K562 (cell line): ENCODE measurements around the gene CRYZL1. TPM values are rescaled to one million over a fixed set of nuclear protein-coding genes. Genes with fewer than 3 reads are reported as not detected.
A peak's percentile ranks its signal among the peaks of the same experiment; 100 is the strongest.

Experiments used
- CHD1 ChIP-seq: fragments of 200-600 bp; sonication (generic); IDR thresholded peaks from one replicate; pipeline ENCODE4 v1.6.1; 2012; ENCODE audit warnings: mild to moderate bottlenecking, moderate library complexity, low read length, inconsistent platforms
- ELF4 ChIP-seq: fragments of 450-650 bp; formaldehyde crosslinking; IDR thresholded peaks from 2 replicates; pipeline ENCODE4 v1.4.0; 2022; ENCODE audit warnings: missing genetic modification characterization
- NEUROD1 ChIP-seq: fragments of 150-350 bp; IDR thresholded peaks from 2 replicates; pipeline ENCODE4 v1.6.1; 2014; ENCODE audit warnings: borderline replicate concordance, low read length, low read depth; ENCODE audit not compliant: partially characterized antibody
- NONO ChIP-seq, 2 experiments: fragments of 200-400 bp in 1 of 2; fragments of 450-650 bp in 1 of 2; formaldehyde crosslinking in 1 of 2; IDR thresholded peaks; 2 replicates each; pipeline ENCODE4 v1.6.1; 2017; ENCODE audit warnings: low read depth in 2 of 2, mild to moderate bottlenecking in 2 of 2, moderate library complexity in 2 of 2, low read length in 1 of 2
- POLR2G ChIP-seq: fragments of 200-400 bp; formaldehyde crosslinking; IDR thresholded peaks from 2 replicates; pipeline ENCODE4 v1.6.1; 2017; ENCODE audit warnings: low read depth, mild to moderate bottlenecking, antibody characterized with exemption, low read length, moderate library complexity
- PTTG1 ChIP-seq: fragments of 450-650 bp; IDR thresholded peaks from 2 replicates; pipeline ENCODE4 v1.6.1; 2016; ENCODE audit warnings: low read depth, mild to moderate bottlenecking, missing genetic modification characterization, missing compliant biosample characterization
- RCOR1 ChIP-seq, 2 experiments: IDR thresholded peaks; 2 replicates each; pipeline ENCODE4 v1.6.1; 2012; ENCODE audit warnings: low read depth in 2 of 2, low read length in 2 of 2, borderline replicate concordance in 1 of 2, improper control_type of control experiment in 1 of 2
- SMARCE1 ChIP-seq: fragments of 450-650 bp; IDR thresholded peaks from 2 replicates; pipeline ENCODE4 v1.7.1; 2016; ENCODE audit warnings: mild to moderate bottlenecking
- polyA plus RNA-seq, 8 experiments: library from polyadenylated mRNA; depleted of rRNA in 4 of 8; stranded (reverse) in 5 of 8; unstranded in 3 of 8; fragments of >200 nt; fragmentation: Nextera tagmentation in 2 of 8; fragmentation: Illumina TruSeq in 1 of 8; extraction: Ambion mirVana in 2 of 8; extraction: Trizol in 1 of 8; gene quantifications; 2 replicates each; pipeline versions ENCODE4 v1.2.1 to v1.2.3, GENCODE V29; 2011 to 2014; ENCODE audit warnings: inconsistent platforms in 1 of 8, missing spikeins in 1 of 8
- total RNA-seq, 7 experiments: library from RNA; depleted of rRNA in 6 of 7; stranded (reverse); fragments of >200 nt in 6 of 7; fragmentation: Illumina TruSeq in 2 of 7; extraction: Trizol in 2 of 7; gene quantifications; 2 replicates each; pipeline versions ENCODE4 v1.2.1 to v1.2.3, GENCODE V29; 2011 to 2021; ENCODE audit warnings: low replicate concordance in 1 of 7
- TF ChIP-seq, protein P1 (sequence below): fragments of 450-650 bp; formaldehyde crosslinking; IDR thresholded peaks from 2 replicates; pipeline ENCODE4 v1.4.0; 2022; ENCODE audit warnings: mild to moderate bottlenecking, moderate library complexity
- TF ChIP-seq, protein P2 (sequence below), 2 experiments: fragments of 450-650 bp in 1 of 2; sonication (generic) in 1 of 2; formaldehyde crosslinking in 1 of 2; IDR thresholded peaks in 1 of 2; conservative IDR thresholded peaks in 1 of 2; 2 replicates each; pipeline versions ENCODE4 v1.6.1 to v1.8.1; 2016 to 2023; ENCODE audit warnings: mild to moderate bottlenecking in 2 of 2, moderate library complexity in 2 of 2, inconsistent platforms in 1 of 2, missing genetic modification reagents in 1 of 2

Gene CRYZL1
- total and polyA plus RNA-seq, 9 of the 15 experiments (the other 6 are each of a cell fraction or from before 2014, with no cell fraction given), result 19.9 to 98.2 (median 39.2) TPM

DNA sequence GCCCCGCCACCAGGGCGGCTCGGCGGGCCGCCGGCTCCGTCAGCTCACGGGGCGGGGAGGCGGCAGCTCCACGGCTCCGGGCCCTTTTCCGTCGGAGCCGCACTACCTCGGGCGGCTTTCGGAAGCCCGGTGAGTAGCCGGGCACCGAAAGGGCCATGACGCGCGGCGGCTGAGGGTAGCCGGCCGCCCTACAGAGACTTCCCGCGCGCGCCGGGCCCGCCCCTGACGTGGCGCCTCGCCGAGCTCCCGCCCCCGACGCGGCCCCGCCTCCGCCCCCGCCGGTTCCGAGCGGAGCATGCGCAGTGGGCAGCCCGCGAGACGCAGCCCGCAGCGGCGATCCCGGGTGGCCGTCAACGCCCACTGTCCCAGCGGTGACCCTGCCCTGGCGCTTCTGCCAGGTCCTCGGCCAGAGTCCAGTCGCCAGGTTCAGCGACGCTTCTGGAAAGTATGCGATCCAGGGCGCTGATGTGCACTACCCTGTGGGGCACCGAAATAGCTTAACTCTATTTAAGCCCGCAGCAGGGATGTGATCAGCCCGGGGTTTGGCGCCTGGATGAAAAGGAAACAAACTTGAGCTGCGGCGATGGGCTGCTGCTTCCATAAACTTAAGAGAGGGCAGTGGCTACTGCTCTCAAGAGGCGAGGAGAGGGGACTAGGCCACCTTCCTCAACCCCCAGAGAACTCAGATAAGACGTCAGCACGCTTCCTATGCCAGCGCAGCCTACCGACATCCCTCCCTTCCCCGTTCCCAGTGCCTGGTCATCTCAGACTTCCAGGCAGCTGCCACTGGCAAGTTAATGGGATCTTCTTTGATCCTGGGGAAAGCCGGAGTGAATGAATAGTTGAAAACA is 52.8 kb downstream of the CRYZL1 start, which contains the start of gene DONSON (continued):
- TF ChIP-seq NONO (IDR thresholded peaks at IDR 0.05; ENCODE audit: low read depth in 2 of 2, low read length in 1 of 2) (peak; percentile 76 to 85; a peak in 3 of 4 replicates), RCOR1 (IDR thresholded peaks at IDR 0.05; ENCODE audit: borderline replicate concordance in 1 of 2, low read depth in 2 of 2, low read length in 2 of 2) (peak in 1 of 2 experiments; percentile 12; a peak in 1 of 4 replicates), PTTG1 (tag) (no peak), ELF4 (CRISPR knock-in tag) (peak; percentile 27; the same call in 1 of the 2 replicates), CHD1 (no peak), POLR2G (peak; percentile 93), NEUROD1 (peak; percentile 18), SMARCE1 (peak; percentile 72)
- TF ChIP-seq, protein P1, sequence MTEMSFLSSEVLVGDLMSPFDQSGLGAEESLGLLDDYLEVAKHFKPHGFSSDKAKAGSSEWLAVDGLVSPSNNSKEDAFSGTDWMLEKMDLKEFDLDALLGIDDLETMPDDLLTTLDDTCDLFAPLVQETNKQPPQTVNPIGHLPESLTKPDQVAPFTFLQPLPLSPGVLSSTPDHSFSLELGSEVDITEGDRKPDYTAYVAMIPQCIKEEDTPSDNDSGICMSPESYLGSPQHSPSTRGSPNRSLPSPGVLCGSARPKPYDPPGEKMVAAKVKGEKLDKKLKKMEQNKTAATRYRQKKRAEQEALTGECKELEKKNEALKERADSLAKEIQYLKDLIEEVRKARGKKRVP, result 0 out of 2 replicates have a peak, but pooled peaks have one; percentile 2
- TF ChIP-seq, protein P2, sequence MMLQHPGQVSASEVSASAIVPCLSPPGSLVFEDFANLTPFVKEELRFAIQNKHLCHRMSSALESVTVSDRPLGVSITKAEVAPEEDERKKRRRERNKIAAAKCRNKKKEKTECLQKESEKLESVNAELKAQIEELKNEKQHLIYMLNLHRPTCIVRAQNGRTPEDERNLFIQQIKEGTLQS (IDR thresholded peaks at IDR 0.05), result no peak
- TF ChIP-seq, protein P2 (CRISPR knock-in tag; conservative IDR thresholded peaks at IDR 0.05), result peak; percentile 73; the same call in 1 of the 2 replicates
